Mesothelial cell of epicardium (in vitro differentiated cells): ENCODE data around the gene EIF4E1B. TPM values are rescaled to one million over a fixed set of nuclear protein-coding genes. Genes with fewer than 3 reads are reported as not detected.

Experiments
- DNase-seq, 2 experiments: peaks; one replicate each; pipeline ENCODE4 v3.0.0; 2021; ENCODE audit warnings: low spot score in 2 of 2; ENCODE audit not compliant: unreplicated experiment in 2 of 2
- H3K27ac Mint-ChIP-seq: 2 replicates; pipeline ENCODE4 v1.8.0; 2021; ENCODE audit warnings: mixed read lengths
- H3K27me3 Mint-ChIP-seq: 2 replicates; pipeline ENCODE4 v1.8.0; 2021; ENCODE audit warnings: low read depth, mixed read lengths
- H3K36me3 Mint-ChIP-seq: 2 replicates; pipeline ENCODE4 v1.8.0; 2021; ENCODE audit warnings: mixed read lengths
- H3K4me1 Mint-ChIP-seq: 2 replicates; pipeline ENCODE4 v1.8.0; 2021; ENCODE audit warnings: mixed read lengths
- H3K4me3 Mint-ChIP-seq: 2 replicates; pipeline ENCODE4 v1.8.0; 2021; ENCODE audit warnings: mild to moderate bottlenecking, moderate library complexity, mixed read lengths
- H3K9me3 Mint-ChIP-seq: 2 replicates; pipeline ENCODE4 v1.8.0; 2021; ENCODE audit warnings: mixed read lengths
- total RNA-seq: library from RNA; stranded (reverse); gene quantifications from 3 replicates; pipeline ENCODE4 v1.2.1, GENCODE V29; 2021
- TF ChIP-seq, protein P1 (sequence below): fragments of 200-600 bp; sonication (generic); IDR thresholded peaks from one replicate; pipeline ENCODE4 v1.5.0; 2021; ENCODE audit warnings: antibody characterized with exemption; ENCODE audit not compliant: unreplicated experiment

The EIF4E1B gene
- total RNA-seq, 1 donor from 2014 or later, result not detected

GRCh38 chr5:176636426-176636825, 6.0 kb downstream of the EIF4E1B start:
- Mint-ChIP-seq H3K4me3 (no peak overlapping the region), H3K27me3 (peaks cover 73% of the 10 kb centered on the region), H3K9me3 (no peaks in the 10 kb centered on the region), H3K27ac (no peak overlapping the region), H3K4me1 (no peaks in the 10 kb centered on the region), H3K36me3 (no peaks in the 10 kb centered on the region)
- no peak for DNase-seq
- TF ChIP-seq, protein P1, sequence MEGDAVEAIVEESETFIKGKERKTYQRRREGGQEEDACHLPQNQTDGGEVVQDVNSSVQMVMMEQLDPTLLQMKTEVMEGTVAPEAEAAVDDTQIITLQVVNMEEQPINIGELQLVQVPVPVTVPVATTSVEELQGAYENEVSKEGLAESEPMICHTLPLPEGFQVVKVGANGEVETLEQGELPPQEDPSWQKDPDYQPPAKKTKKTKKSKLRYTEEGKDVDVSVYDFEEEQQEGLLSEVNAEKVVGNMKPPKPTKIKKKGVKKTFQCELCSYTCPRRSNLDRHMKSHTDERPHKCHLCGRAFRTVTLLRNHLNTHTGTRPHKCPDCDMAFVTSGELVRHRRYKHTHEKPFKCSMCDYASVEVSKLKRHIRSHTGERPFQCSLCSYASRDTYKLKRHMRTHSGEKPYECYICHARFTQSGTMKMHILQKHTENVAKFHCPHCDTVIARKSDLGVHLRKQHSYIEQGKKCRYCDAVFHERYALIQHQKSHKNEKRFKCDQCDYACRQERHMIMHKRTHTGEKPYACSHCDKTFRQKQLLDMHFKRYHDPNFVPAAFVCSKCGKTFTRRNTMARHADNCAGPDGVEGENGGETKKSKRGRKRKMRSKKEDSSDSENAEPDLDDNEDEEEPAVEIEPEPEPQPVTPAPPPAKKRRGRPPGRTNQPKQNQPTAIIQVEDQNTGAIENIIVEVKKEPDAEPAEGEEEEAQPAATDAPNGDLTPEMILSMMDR, result no peak

DNA sequence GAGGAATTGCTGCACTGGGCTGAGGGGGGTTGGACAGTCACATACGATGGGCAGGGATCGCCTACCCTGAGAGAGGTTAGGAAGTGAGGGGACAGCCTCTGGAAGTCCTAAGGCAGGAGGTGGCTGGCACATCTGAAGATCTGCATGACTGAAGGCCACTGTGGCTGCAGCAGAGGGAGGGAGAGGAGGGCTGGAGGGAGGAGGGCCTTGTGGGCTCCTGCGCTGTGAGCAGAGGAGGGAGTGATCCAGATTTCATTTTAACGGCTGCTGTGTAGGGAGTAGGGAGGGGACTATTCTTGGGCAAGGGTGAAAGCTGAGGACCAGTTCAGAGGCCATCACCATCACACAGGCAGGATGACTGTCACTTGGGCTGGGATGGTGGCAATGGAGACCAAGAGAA, 7.1 kb downstream of the EIF4E1B start:
- no peaks in the 10 kb centered on the region for H3K4me1 Mint-ChIP-seq
- no peaks in the 10 kb centered on the region for H3K9me3 Mint-ChIP-seq
- H3K27me3 Mint-ChIP-seq, result peaks cover 63% of the 10 kb centered on the region
- H3K27ac Mint-ChIP-seq, result no peak overlapping the region
- TF ChIP-seq, protein P1, result no peak
- no peak overlapping the region for H3K4me3 Mint-ChIP-seq
- no peaks in the 10 kb centered on the region for H3K36me3 Mint-ChIP-seq
- no peak for DNase-seq

DNA sequence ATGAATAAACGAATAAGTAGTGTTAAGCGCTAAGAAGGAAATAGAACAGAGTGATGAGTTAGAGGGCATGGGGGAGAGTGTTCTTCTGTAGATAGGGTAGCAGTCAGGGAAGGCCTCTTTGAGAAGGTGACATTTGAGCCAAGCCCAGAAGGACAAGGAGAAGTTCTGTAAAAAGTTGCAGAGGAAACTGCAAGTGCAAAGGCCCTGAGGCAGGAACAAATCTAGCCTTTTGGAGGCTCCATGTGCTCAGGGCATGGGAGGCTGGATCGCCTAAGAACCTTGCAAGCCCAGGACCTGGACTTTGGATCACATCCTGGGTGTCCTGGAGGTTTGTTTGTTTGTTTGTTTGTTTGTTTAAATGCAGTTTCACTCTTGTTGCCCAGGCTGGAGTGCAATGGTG, 8.0 kb downstream of the EIF4E1B start:
- TF ChIP-seq, protein P1, result no peak
- no peak for DNase-seq
- H3K4me1 Mint-ChIP-seq, result no peaks in the 10 kb centered on the region
- peaks cover 55% of the 10 kb centered on the region for H3K27me3 Mint-ChIP-seq
- H3K9me3 Mint-ChIP-seq, result no peaks in the 10 kb centered on the region
- no peak overlapping the region for H3K4me3 Mint-ChIP-seq
- no peak overlapping the region for H3K27ac Mint-ChIP-seq
- H3K36me3 Mint-ChIP-seq, result no peaks in the 10 kb centered on the region

DNA sequence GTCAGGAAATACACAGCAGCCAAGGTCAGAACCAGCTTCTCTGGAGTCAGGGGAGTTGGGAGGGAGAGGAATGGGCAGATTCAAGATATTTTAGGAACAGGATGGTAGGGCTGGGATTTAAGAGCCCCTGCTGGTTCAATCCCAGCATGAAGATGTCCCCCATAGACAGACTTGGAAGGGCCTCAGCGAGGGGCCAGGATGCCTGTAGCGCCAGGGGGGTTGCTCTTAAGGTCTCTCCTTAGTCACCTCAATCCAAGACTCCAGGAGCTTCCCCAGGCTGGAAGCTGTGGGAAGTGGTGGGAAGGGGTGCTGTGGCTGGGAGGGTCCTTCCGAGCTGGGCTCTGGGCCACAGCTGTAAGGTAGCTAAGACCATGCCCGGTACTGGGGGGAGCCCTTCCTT, 8.7 kb downstream of the EIF4E1B start:
- Mint-ChIP-seq H3K4me3 (no peak overlapping the region), H3K36me3 (no peaks in the 10 kb centered on the region), H3K9me3 (no peaks in the 10 kb centered on the region), H3K27ac (no peak overlapping the region), H3K4me1 (no peaks in the 10 kb centered on the region), H3K27me3 (peaks cover 47% of the 10 kb centered on the region)
- TF ChIP-seq, protein P1, result no peak
- DNase-seq, result no peak

GRCh38 chr5:176639981-176640380, 9.5 kb downstream of the EIF4E1B start:
- no peak overlapping the region for H3K4me3 Mint-ChIP-seq
- TF ChIP-seq, protein P1, result no peak
- H3K36me3 Mint-ChIP-seq, result no peaks in the 10 kb centered on the region
- no peak overlapping the region for H3K27ac Mint-ChIP-seq
- no peaks in the 10 kb centered on the region for H3K4me1 Mint-ChIP-seq
- no peak for DNase-seq
- no peaks in the 10 kb centered on the region for H3K9me3 Mint-ChIP-seq
- H3K27me3 Mint-ChIP-seq, result peaks cover 43% of the 10 kb centered on the region

DNA sequence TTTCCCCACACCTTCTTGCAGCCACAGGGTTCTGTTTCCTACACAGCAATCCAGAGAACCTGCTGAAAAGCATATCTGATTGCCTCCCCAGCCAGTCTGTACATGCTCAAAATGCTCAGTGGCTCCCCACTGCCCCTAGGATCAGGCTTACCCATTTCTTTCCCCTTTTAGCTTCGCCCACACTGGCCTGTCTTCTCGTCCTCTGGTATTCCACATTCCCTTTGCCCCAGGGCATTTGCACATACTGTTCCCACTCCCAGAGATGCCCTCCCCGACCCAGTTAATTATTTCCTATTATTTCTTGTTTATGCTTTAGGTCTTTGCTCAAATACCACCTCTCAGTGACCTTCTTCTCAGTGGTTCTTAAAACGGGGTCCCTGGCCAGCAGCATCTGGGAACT, 10.1 kb downstream of the EIF4E1B start:
- no peaks in the 10 kb centered on the region for H3K9me3 Mint-ChIP-seq
- H3K27ac Mint-ChIP-seq, result no peak overlapping the region
- H3K36me3 Mint-ChIP-seq, result no peaks in the 10 kb centered on the region
- no peak for DNase-seq
- TF ChIP-seq, protein P1, result no peak
- H3K27me3 Mint-ChIP-seq, result peaks cover 37% of the 10 kb centered on the region
- H3K4me1 Mint-ChIP-seq, result no peaks in the 10 kb centered on the region
- no peak overlapping the region for H3K4me3 Mint-ChIP-seq
